ENCODE results near the gene LAPTM5. TPM values are rescaled to one million over a fixed set of nuclear protein-coding genes. Genes with fewer than 3 reads are reported as not detected.

LAPTM5 gene
- total and polyA plus RNA-seq, 2 donors (not counting 1 experiment from before 2014, with no cell fraction given): 1,384 to 1,519 TPM

DNA sequence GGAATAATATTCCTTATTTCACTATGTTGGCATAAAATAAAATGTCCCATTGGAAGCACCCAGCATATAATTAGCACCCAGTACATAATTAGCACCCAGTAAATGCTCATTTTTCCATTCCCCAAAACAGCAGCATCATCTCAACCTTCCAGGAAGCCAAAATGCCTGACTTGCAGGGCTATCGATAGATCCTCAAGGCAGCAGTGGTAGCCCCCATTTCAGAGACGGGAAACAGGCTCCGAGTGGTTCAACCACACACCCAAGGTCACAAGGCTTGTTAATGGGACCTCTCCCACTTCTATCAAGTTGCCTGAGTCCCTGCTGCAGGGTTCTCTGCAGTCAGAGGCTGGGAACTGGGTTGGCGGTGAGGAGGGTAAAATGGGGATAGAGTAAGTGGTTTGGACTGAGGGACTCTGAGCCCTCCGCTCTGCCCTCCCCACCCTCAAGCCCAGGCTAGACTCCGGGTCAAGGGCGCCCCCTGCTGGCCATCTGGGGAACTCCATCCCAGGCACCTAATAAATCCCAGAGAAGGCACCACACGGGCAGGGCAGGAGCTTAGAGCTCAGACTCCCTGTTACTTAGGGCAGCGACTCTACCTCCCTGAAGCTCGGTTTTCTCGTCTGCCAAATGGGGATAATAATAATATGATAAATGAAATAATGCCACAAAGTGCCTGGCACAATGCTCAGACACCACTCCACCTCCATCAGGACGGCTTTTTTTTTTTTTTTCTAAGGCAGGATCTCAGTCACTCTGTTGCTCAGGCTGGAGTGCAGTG, 21.9 kb upstream of the LAPTM5 start:
- ATAC-seq (ENCODE audit: low read depth): peak; percentile 76
- Histone ChIP-seq H3K4me1 (ENCODE audit: control insufficient read depth in 2 of 2, insufficient read depth in 2 of 2, low read length in 2 of 2) (peaks cover 43 to 56% of the 10 kb centered on the region in 2 donors), H3K36me3 (replicated peaks in 1 of 2; ENCODE audit: control extremely low read depth in 1 of 2, control insufficient read depth in 1 of 2, extremely low read depth in 1 of 2, insufficient read depth in 2 of 2, low read length in 1 of 2) (no peaks in the 10 kb centered on the region), H3K9ac (ENCODE audit: low read length) (no peak overlapping the region), H3K27ac (ENCODE audit: low read length in 2 of 2) (peak overlapping the region in 1 of 2 donors; percentile 59), H3K4me2 (replicated peaks; ENCODE audit: low read depth, low read length, poor library complexity, severe bottlenecking) (peak overlapping the region; percentile 56), H2AFZ (ENCODE audit: insufficient read depth, low read depth, low read length, poor library complexity, severe bottlenecking) (peak overlapping the region; percentile 16), H3K27me3 (replicated peaks in 1 of 4; ENCODE audit: control extremely low read depth in 1 of 4, control insufficient read depth in 3 of 4, insufficient read depth in 4 of 4, low read length in 3 of 4) (peaks cover 0 to 7% (median 0%) of the 10 kb centered on the region in 4 experiments), H3K4me3 (ENCODE audit: control extremely low read depth in 1 of 5, extremely low read depth in 1 of 5, insufficient read depth in 1 of 5, low read depth in 2 of 5, low read length in 4 of 5) (no peak overlapping the region), H3K9me3 (ENCODE audit: control extremely low read depth in 1 of 3, control insufficient read depth in 2 of 3, insufficient read depth in 1 of 3, low read length in 2 of 3) (no peaks in the 10 kb centered on the region), H4K20me1 (ENCODE audit: control insufficient read depth, insufficient read depth, low read length, poor library complexity, severe bottlenecking) (peaks cover 8% of the 10 kb centered on the region), H3K79me2 (ENCODE audit: control insufficient read depth, insufficient read depth, low read length) (peaks cover 13% of the 10 kb centered on the region)
- TF ChIP-seq EZH2 (IDR thresholded peaks at IDR 0.05; ENCODE audit: borderline replicate concordance, insufficient read depth, low read depth, low read length, poor library complexity, severe bottlenecking): no peak
- TF ChIP-seq CTCF (IDR thresholded peaks at IDR 0.05): peak; percentile 93
- DNase-seq: peak; percentile 92
- POLR2A ChIA-PET: interaction anchor here (0.7 to 2.8 kb wide), 17 partner anchors 11 to 60 kb away, joined by 3 to 34 read pairs (median 8); partner anchors contain the start of genes LAPTM5 and MATN1
- Mint-ChIP-seq H3K4me3 (peak overlapping the region; percentile 53), H3K27ac (peak overlapping the region; percentile 84), H3K4me1 (peaks cover 42% of the 10 kb centered on the region), H3K27me3 (no peaks in the 10 kb centered on the region), H3K9me3 (ENCODE audit: insufficient read depth) (no peaks in the 10 kb centered on the region)
- intact Hi-C loops (cut with micrococcal nuclease): loop anchor here (1.0 to 5.0 kb wide), 3 partner anchors 23 to 60 kb away; no protein-coding TSS in a partner anchor
- 17% methylated on average over 6 of the region's 12 CpGs for WGBS (ENCODE audit: insufficient coverage)
- CTCF ChIA-PET: interaction anchor here (0.6 to 15.4 kb wide), 28 partner anchors 8 to 1545 kb away, joined by 3 to 536 read pairs (median 4); partner anchors contain the start of genes LAPTM5, MATN1 and SDC3

DNA sequence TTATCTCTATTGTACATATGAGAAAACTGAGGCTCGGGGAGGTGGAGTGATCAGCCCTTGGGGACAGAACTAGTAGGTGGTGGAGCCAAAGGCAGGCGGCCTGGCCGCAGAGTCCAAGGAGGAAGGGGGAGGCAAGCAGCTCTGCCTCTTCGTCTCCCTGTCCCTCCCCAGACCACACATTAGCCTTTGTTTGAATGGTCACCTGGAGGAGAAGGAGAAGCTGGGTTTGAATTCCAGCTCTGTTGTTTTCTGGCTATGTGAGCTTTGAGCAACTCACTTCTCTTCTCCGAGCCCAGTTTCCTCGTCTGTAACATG, 21.4 kb upstream of the LAPTM5 start:
- Histone ChIP-seq H3K4me3 (ENCODE audit: control extremely low read depth in 1 of 5, extremely low read depth in 1 of 5, insufficient read depth in 1 of 5, low read depth in 2 of 5, low read length in 4 of 5) (no peak overlapping the region), H3K4me2 (replicated peaks; ENCODE audit: low read depth, low read length, poor library complexity, severe bottlenecking) (peak overlapping the region; percentile 56), H3K79me2 (ENCODE audit: control insufficient read depth, insufficient read depth, low read length) (peaks cover 13% of the 10 kb centered on the region), H3K4me1 (ENCODE audit: control insufficient read depth in 2 of 2, insufficient read depth in 2 of 2, low read length in 2 of 2) (peaks cover 43 to 56% of the 10 kb centered on the region in 2 donors), H2AFZ (ENCODE audit: insufficient read depth, low read depth, low read length, poor library complexity, severe bottlenecking) (no peak overlapping the region), H3K9ac (ENCODE audit: low read length) (no peak overlapping the region), H3K27ac (ENCODE audit: low read length in 2 of 2) (no peak overlapping the region), H3K9me3 (ENCODE audit: control extremely low read depth in 1 of 3, control insufficient read depth in 2 of 3, insufficient read depth in 1 of 3, low read length in 2 of 3) (no peaks in the 10 kb centered on the region), H3K27me3 (replicated peaks in 1 of 4; ENCODE audit: control extremely low read depth in 1 of 4, control insufficient read depth in 3 of 4, insufficient read depth in 4 of 4, low read length in 3 of 4) (peaks cover 0 to 7% (median 0%) of the 10 kb centered on the region in 4 experiments), H3K36me3 (replicated peaks in 1 of 2; ENCODE audit: control extremely low read depth in 1 of 2, control insufficient read depth in 1 of 2, extremely low read depth in 1 of 2, insufficient read depth in 2 of 2, low read length in 1 of 2) (no peaks in the 10 kb centered on the region), H4K20me1 (ENCODE audit: control insufficient read depth, insufficient read depth, low read length, poor library complexity, severe bottlenecking) (peaks cover 8% of the 10 kb centered on the region)
- no CpG with 5 or more reads among the region's 6 CpGs for WGBS (ENCODE audit: insufficient coverage)
- Mint-ChIP-seq H3K27me3 (no peaks in the 10 kb centered on the region), H3K27ac (peak overlapping the region; percentile 84), H3K4me3 (peak overlapping the region; percentile 53), H3K9me3 (ENCODE audit: insufficient read depth) (no peaks in the 10 kb centered on the region), H3K4me1 (peaks cover 42% of the 10 kb centered on the region)
- TF ChIP-seq CTCF (IDR thresholded peaks at IDR 0.05) (no peak), EZH2 (IDR thresholded peaks at IDR 0.05; ENCODE audit: borderline replicate concordance, insufficient read depth, low read depth, low read length, poor library complexity, severe bottlenecking) (no peak)
- intact Hi-C loops (cut with micrococcal nuclease): loop anchor here (1.0 to 5.0 kb wide), 3 partner anchors 23 to 60 kb away; no protein-coding TSS in a partner anchor
- ChIA-PET CTCF (interaction anchor here (1.0 to 15.4 kb wide), 11 partner anchors 12 to 1544 kb away, joined by 3 to 536 read pairs (median 9); partner anchors contain the start of genes LAPTM5, MATN1 and SDC3), POLR2A (interaction anchor here (0.8 to 2.8 kb wide), 8 partner anchors 13 to 64 kb away, joined by 3 to 34 read pairs (median 12); partner anchors contain the start of gene LAPTM5)
- ATAC-seq (ENCODE audit: low read depth) (no peak), DNase-seq (peak; percentile 18)

Measured in B cell (primary cell).